ENCODE data around the gene PDZD7.

- TF ChIP-seq CTCF (IDR thresholded peaks at IDR 0.05) (no peak), TCF7L2 (IDR thresholded peaks at IDR 0.05; ENCODE audit: low read depth, low read length) (no peak), POLR2AphosphoS5 (IDR thresholded peaks at IDR 0.05; ENCODE audit: low read depth, low read length) (no peak)
Measured at GRCh38 chr10:101076630-101077029, 45.7 kb upstream of the PDZD7 start.
